ENCODE measurements around the gene CAPS.
"Not testable (repeated sequence)": the region's sequence is repeated elsewhere in the genome, so short reads cannot be mapped to it uniquely, and the experiment has no call there.

CAPS gene

GRCh38 chr19:5913739-5914357 lies at the start of gene CAPS:
CAPS (plus strand) TSS chr19:5914254; CDS start chr19:5914407, 153 bp downstream.
- Histone ChIP-seq H3K4me1 (ENCODE audit: control insufficient read depth, insufficient read depth, low read length) (no peaks in the 10 kb centered on the region), H3K27me3 (ENCODE audit: control insufficient read depth, insufficient read depth, low read length) (no peaks in the 10 kb centered on the region), H3K4me3 (ENCODE audit: low read length) (no peak within 1 kb of the TSS), H3K9me3 (ENCODE audit: control insufficient read depth, insufficient read depth, low read length) (no peaks in the 10 kb centered on the region), H3K27ac (ENCODE audit: low read length) (no peak within 1 kb of the TSS), H3K36me3 (ENCODE audit: control insufficient read depth, insufficient read depth, low read length) (peaks cover 24% of the 10 kb centered on the region)
- WGBS (ENCODE audit: insufficient coverage, insufficient read length): no CpG with 5 or more reads among the region's 10 CpGs
- DNase-seq (ENCODE audit: low read depth, low spot score): no peak

- no peak for DNase-seq (ENCODE audit: low read depth, low spot score)
- no peaks in the 10 kb centered on the region for H3K9me3 ChIP-seq (ENCODE audit: control insufficient read depth, insufficient read depth, low read length)
- H3K27me3 ChIP-seq (ENCODE audit: control insufficient read depth, insufficient read depth, low read length): no peaks in the 10 kb centered on the region
- WGBS (ENCODE audit: insufficient coverage, insufficient read length): no CpG with 5 or more reads among the region's 14 CpGs
- H3K36me3 ChIP-seq (ENCODE audit: control insufficient read depth, insufficient read depth, low read length): no peaks in the 10 kb centered on the region
- H3K27ac ChIP-seq (ENCODE audit: low read length): no peak overlapping the region
- no peak overlapping the region for H3K4me3 ChIP-seq (ENCODE audit: low read length)
- H3K4me1 ChIP-seq (ENCODE audit: control insufficient read depth, insufficient read depth, low read length): no peaks in the 10 kb centered on the region
Observed at GRCh38 chr19:5864725-5865486, 49.1 kb upstream of the CAPS start.

DNA sequence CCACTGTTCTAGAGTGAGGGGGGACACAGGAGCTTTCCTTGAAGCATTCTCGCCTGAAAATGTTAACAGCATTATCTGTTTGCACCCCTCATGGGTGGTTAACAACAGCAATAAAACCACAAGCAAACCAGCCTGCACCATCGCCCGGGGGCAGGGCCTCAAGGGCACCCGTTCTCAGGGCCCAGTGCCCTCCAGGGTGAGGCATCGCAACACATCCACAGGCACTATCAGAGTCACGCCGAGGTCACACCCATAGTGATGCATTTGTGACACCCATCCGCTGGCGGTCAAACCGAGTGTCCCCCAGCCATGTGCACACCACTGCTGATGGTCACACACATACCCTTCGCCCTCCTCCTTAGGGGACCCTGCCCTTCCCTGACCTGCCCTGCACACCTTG lies 48.3 kb upstream of the CAPS start:
- Histone ChIP-seq H3K27ac (ENCODE audit: low read length) (no peak overlapping the region), H3K9me3 (ENCODE audit: control insufficient read depth, insufficient read depth, low read length) (no peaks in the 10 kb centered on the region), H3K4me1 (ENCODE audit: control insufficient read depth, insufficient read depth, low read length) (no peaks in the 10 kb centered on the region), H3K27me3 (ENCODE audit: control insufficient read depth, insufficient read depth, low read length) (no peaks in the 10 kb centered on the region), H3K4me3 (ENCODE audit: low read length) (no peak overlapping the region), H3K36me3 (ENCODE audit: control insufficient read depth, insufficient read depth, low read length) (no peaks in the 10 kb centered on the region)
- DNase-seq (ENCODE audit: low read depth, low spot score): no peak
- WGBS (ENCODE audit: insufficient coverage, insufficient read length): no CpG with 5 or more reads among the region's 11 CpGs

- H3K36me3 ChIP-seq (ENCODE audit: control insufficient read depth, insufficient read depth, low read length): no peaks in the 10 kb centered on the region
- no peak for DNase-seq (ENCODE audit: low read depth, low spot score)
- H3K4me3 ChIP-seq (ENCODE audit: low read length): no peak overlapping the region
- no peak overlapping the region for H3K27ac ChIP-seq (ENCODE audit: low read length)
- no peaks in the 10 kb centered on the region for H3K27me3 ChIP-seq (ENCODE audit: control insufficient read depth, insufficient read depth, low read length)
- H3K9me3 ChIP-seq (ENCODE audit: control insufficient read depth, insufficient read depth, low read length): no peaks in the 10 kb centered on the region
- no peaks in the 10 kb centered on the region for H3K4me1 ChIP-seq (ENCODE audit: control insufficient read depth, insufficient read depth, low read length)
- WGBS (ENCODE audit: insufficient coverage, insufficient read length): no CpG with 5 or more reads among the region's 31 CpGs
Observed at GRCh38 chr19:5867201-5868136, 46.6 kb upstream of the CAPS start.

- no peaks in the 10 kb centered on the region for H3K4me1 ChIP-seq (ENCODE audit: control insufficient read depth, insufficient read depth, low read length)
- H3K27me3 ChIP-seq (ENCODE audit: control insufficient read depth, insufficient read depth, low read length): no peaks in the 10 kb centered on the region
- no peak overlapping the region for H3K4me3 ChIP-seq (ENCODE audit: low read length)
- no peaks in the 10 kb centered on the region for H3K9me3 ChIP-seq (ENCODE audit: control insufficient read depth, insufficient read depth, low read length)
- H3K27ac ChIP-seq (ENCODE audit: low read length): no peak overlapping the region
- WGBS (ENCODE audit: insufficient coverage, insufficient read length): no CpG with 5 or more reads among the region's 12 CpGs
- H3K36me3 ChIP-seq (ENCODE audit: control insufficient read depth, insufficient read depth, low read length): no peaks in the 10 kb centered on the region
- DNase-seq (ENCODE audit: low read depth, low spot score): no peak
Observed at GRCh38 chr19:5870986-5871394, 43.1 kb upstream of the CAPS start.

DNA sequence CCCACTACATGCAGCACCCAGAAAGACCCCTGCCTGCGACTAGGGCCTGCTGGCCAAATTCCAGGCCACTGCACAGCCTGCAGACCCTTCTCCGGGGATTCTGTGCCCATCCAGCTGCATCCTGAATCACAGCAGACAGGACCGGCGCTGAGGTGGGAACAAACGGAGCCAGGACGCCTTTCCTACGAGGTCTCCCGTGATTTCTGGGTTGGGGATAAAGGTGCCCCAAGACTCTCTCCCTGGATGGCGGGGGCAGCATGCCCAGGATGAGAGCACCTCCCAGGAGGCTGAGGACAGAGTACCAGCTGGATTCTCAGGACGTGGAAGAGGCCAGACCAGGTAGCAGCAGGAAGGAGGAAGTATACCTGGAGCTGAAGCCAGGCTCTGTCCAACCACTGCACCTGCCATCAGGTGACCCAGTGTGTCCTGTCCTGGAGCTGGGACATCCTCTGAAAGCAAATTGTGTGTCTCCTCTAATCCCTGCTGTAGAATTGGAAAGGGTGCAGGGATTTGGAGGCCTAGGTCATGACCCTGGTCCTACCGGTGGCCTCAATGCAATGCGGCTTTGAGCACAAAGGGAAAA lies 40.3 kb upstream of the CAPS start:
- WGBS (ENCODE audit: insufficient coverage, insufficient read length): no CpG with 5 or more reads among the region's 12 CpGs
- H3K36me3 ChIP-seq (ENCODE audit: control insufficient read depth, insufficient read depth, low read length): no peaks in the 10 kb centered on the region
- no peaks in the 10 kb centered on the region for H3K9me3 ChIP-seq (ENCODE audit: control insufficient read depth, insufficient read depth, low read length)
- no peaks in the 10 kb centered on the region for H3K27me3 ChIP-seq (ENCODE audit: control insufficient read depth, insufficient read depth, low read length)
- no peaks in the 10 kb centered on the region for H3K4me1 ChIP-seq (ENCODE audit: control insufficient read depth, insufficient read depth, low read length)
- H3K4me3 ChIP-seq (ENCODE audit: low read length): no peak overlapping the region
- H3K27ac ChIP-seq (ENCODE audit: low read length): no peak overlapping the region
- DNase-seq (ENCODE audit: low read depth, low spot score): no peak

- H3K36me3 ChIP-seq (ENCODE audit: control insufficient read depth, insufficient read depth, low read length); DNase-seq (ENCODE audit: low read depth, low spot score); H3K4me3 ChIP-seq (ENCODE audit: low read length); H3K27ac ChIP-seq (ENCODE audit: low read length); H3K9me3 ChIP-seq (ENCODE audit: control insufficient read depth, insufficient read depth, low read length); H3K27me3 ChIP-seq (ENCODE audit: control insufficient read depth, insufficient read depth, low read length); H3K4me1 ChIP-seq (ENCODE audit: control insufficient read depth, insufficient read depth, low read length): not testable (repeated sequence)
- no CpG with 5 or more reads among the region's 7 CpGs for WGBS (ENCODE audit: insufficient coverage, insufficient read length)
Observed at GRCh38 chr19:5874496-5874895, 39.6 kb upstream of the CAPS start.

DNA sequence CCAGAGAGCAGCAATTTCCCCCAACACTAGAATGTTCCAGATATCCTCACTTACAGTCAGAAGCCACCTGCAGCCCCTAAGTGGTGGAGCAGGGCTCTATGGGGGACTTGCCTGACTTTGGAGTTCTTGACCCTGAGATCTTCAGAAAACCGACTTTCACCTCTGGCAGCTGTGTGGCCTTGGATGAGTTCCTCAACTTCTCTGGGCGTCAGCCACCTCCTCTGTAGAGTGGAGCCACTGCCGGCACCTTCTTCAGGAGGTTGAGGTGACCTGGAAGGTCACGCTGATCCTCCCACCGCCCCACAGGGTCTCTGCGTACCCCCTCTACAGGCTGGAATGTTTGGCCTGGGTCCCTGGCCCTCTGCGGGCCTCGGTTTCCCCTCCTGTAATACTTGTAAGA lies 36.6 kb upstream of the CAPS start:
- Histone ChIP-seq H3K27ac (ENCODE audit: low read length) (no peak overlapping the region), H3K4me1 (ENCODE audit: control insufficient read depth, insufficient read depth, low read length) (no peaks in the 10 kb centered on the region), H3K4me3 (ENCODE audit: low read length) (no peak overlapping the region), H3K9me3 (ENCODE audit: control insufficient read depth, insufficient read depth, low read length) (no peaks in the 10 kb centered on the region), H3K27me3 (ENCODE audit: control insufficient read depth, insufficient read depth, low read length) (no peaks in the 10 kb centered on the region), H3K36me3 (ENCODE audit: control insufficient read depth, insufficient read depth, low read length) (no peaks in the 10 kb centered on the region)
- no peak for DNase-seq (ENCODE audit: low read depth, low spot score)
- no CpG with 5 or more reads among the region's 8 CpGs for WGBS (ENCODE audit: insufficient coverage, insufficient read length)

DNA sequence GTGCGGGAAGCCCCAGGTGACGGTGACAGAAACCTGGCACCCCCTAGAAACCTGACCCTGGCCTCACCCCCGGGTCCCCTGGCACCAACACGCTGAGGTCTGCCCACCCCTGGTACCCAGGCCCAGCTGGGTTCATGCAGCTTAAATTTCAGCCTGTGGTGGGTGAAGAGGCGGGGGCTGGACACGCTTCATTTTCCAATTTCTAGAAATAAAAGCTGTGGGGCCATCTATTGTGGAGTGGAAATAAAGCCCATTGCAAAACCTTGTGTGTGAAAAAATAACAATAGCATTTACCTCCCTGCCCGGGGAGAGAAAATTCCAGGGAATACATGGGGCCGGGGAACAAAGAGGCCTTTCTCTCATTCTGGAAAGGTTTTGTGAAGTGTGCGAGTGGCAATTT lies 36.2 kb upstream of the CAPS start:
- no CpG with 5 or more reads among the region's 9 CpGs for WGBS (ENCODE audit: insufficient coverage, insufficient read length)
- no peaks in the 10 kb centered on the region for H3K9me3 ChIP-seq (ENCODE audit: control insufficient read depth, insufficient read depth, low read length)

GRCh38 chr19:5880196-5880595 lies 33.9 kb upstream of the CAPS start:
- no peak overlapping the region for H3K4me3 ChIP-seq (ENCODE audit: low read length)
- no CpG with 5 or more reads among the region's 6 CpGs for WGBS (ENCODE audit: insufficient coverage, insufficient read length)
- H3K27me3 ChIP-seq (ENCODE audit: control insufficient read depth, insufficient read depth, low read length): no peaks in the 10 kb centered on the region
- H3K36me3 ChIP-seq (ENCODE audit: control insufficient read depth, insufficient read depth, low read length): no peaks in the 10 kb centered on the region
- no peaks in the 10 kb centered on the region for H3K4me1 ChIP-seq (ENCODE audit: control insufficient read depth, insufficient read depth, low read length)
- no peak overlapping the region for H3K27ac ChIP-seq (ENCODE audit: low read length)
- no peaks in the 10 kb centered on the region for H3K9me3 ChIP-seq (ENCODE audit: control insufficient read depth, insufficient read depth, low read length)
- no peak for DNase-seq (ENCODE audit: low read depth, low spot score)

More for the DNA sequence above, 36.2 kb upstream of the CAPS start:
- H3K27ac ChIP-seq (ENCODE audit: low read length): no peak overlapping the region
- H3K4me1 ChIP-seq (ENCODE audit: control insufficient read depth, insufficient read depth, low read length): no peaks in the 10 kb centered on the region
- DNase-seq (ENCODE audit: low read depth, low spot score): no peak
- H3K27me3 ChIP-seq (ENCODE audit: control insufficient read depth, insufficient read depth, low read length): no peaks in the 10 kb centered on the region
- no peak overlapping the region for H3K4me3 ChIP-seq (ENCODE audit: low read length)
- H3K36me3 ChIP-seq (ENCODE audit: control insufficient read depth, insufficient read depth, low read length): no peaks in the 10 kb centered on the region
